ENCODE results near the gene MBTD1. TPM values are rescaled to one million over a fixed set of nuclear protein-coding genes. Genes with fewer than 3 reads are reported as not detected.
"Not testable (repeated sequence)": the region's sequence is repeated elsewhere in the genome, so short reads cannot be mapped to it uniquely, and the experiment has no call there.

MBTD1 gene
- 10 to 100 TPM in 5 of 6 donors, 1 to 10 TPM in 1; 9.6 to 37.7 (median 14.1) TPM for total RNA-seq

DNA sequence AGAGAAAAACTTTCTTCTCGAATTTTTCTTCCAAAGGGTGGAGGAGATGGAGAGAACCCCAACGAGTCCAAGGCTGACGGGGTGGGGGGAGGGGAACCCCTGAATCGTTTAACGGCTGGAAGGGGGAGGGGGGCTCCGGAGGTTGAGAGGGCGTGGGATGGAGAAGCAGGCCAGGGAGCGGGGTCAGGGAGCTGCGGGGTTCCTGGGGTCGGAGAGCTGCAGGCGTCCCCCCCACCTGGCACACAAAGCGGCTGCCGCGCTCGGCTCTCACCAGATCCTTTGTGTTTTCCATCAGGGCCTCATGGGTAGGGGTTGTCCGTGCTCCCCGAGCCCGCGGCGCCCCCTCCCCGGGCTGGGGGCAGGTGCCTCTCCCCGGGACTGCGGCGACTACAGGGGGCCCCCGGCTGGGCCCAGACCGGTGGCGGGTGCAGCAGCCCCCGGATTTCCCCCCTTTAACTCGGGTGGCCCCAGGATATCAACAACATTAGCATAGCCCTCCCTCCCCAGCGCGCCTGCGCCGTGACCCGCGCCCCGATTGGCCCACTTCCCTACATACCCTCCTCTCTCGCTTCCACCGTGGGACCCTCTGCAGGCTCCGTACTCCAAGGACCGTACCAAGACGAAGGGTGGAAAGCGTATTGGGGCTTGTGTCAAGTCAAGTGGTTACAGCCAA lies at the start of gene MBTD1:
Gene MBTD1 (minus strand): TSS at position 486 of the 673 bp plus-strand sequence. CDS start 34,888 bp downstream, outside the sequence.
- Histone ChIP-seq H3K27ac (peak within 1 kb of the TSS; percentile 91 to 99 (median 98)), H3K36me3 (peaks cover 0 to 21% (median under 1%) of the 10 kb centered on the region in 4 donors), H3K9me3 (no peaks in the 10 kb centered on the region), H3K4me1 (peaks cover 25 to 60% (median 47%) of the 10 kb centered on the region in 4 donors), H3K27me3 (no peaks in the 10 kb centered on the region), H3K4me3 (peak within 1 kb of the TSS; percentile 81 to 100 (median 92))
- TF ChIP-seq POLR2AphosphoS5 (IDR thresholded peaks at IDR 0.05), result peak in 1 of 2 donors; percentile 87
- TF ChIP-seq EP300 (IDR thresholded peaks at IDR 0.05), result no peak
- no peak for TF ChIP-seq CTCF (IDR thresholded peaks at IDR 0.05)
- TF ChIP-seq POLR2A (IDR thresholded peaks at IDR 0.05), result peak in 1 of 4 donors; percentile 23
- WGBS, 2 donors, result 1 to 2% methylated on average over 24 to 40 of the region's 42 CpGs
- peak; percentile 95 to 99 for DNase-seq
- peak; percentile 94 to 98 for ATAC-seq (ENCODE audit: low FRiP score in 2 of 2)

DNA sequence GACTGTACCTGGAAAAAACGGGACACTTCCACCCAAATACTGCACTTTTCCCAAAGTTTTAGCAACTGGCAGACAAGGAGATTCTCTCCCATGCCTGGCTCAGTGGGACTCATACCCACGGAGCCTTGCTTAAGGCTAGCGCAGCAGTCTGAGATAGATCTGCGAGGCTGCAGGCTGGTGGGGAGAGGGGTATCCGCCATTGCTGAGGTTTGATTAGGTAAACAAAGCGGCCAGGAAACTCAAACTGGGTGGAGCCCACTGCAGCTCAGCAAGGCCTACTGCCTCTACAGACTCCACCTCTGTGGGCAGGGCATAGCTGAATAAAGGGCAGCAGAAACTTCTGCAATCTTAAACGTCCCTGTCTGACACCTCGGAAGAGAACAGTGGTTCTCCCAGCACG lies 45.3 kb upstream of the MBTD1 start:
- H3K36me3 ChIP-seq, result no peaks in the 10 kb centered on the region
- H3K4me3 ChIP-seq, result no peak overlapping the region
- 90 to 91% methylated on average over 6 to 9 of the region's 9 CpGs for WGBS, 2 donors
- TF ChIP-seq POLR2AphosphoS5 (IDR thresholded peaks at IDR 0.05) (no peak), CTCF (IDR thresholded peaks at IDR 0.05) (no peak), EP300 (IDR thresholded peaks at IDR 0.05) (no peak), POLR2A (IDR thresholded peaks at IDR 0.05) (no peak)
- no peaks in the 10 kb centered on the region for H3K27me3 ChIP-seq
- no peaks in the 10 kb centered on the region for H3K4me1 ChIP-seq
- no peak overlapping the region for H3K27ac ChIP-seq
- H3K9me3 ChIP-seq, result no peaks in the 10 kb centered on the region
- no peak for DNase-seq
- no peak for ATAC-seq (ENCODE audit: low FRiP score in 2 of 2)

DNA sequence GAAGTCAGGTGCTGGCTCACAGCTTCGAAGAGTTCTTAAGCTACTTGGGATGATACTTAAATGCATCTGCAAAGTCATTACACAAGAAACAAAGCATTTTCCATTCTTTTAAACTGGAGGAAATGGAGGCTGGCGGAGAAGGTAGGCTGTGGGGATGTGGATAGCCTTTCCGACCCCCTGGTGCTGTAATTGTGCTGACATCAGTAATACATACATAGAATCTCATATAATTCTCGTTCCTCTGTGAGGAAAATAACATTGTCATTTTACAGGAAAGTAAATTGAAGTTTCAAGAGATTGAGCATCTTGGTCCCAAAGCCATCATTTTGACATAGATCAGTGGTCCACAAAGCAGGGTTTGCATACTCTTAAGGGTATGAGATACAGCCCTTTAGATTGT lies 40.0 kb upstream of the MBTD1 start:
- Histone ChIP-seq H3K4me3 (no peak overlapping the region), H3K4me1 (no peaks in the 10 kb centered on the region), H3K36me3 (peaks cover 0 to 22% (median 4%) of the 10 kb centered on the region in 4 donors), H3K27me3 (no peaks in the 10 kb centered on the region), H3K27ac (no peak overlapping the region), H3K9me3 (no peaks in the 10 kb centered on the region)
- TF ChIP-seq CTCF (IDR thresholded peaks at IDR 0.05), result no peak
- TF ChIP-seq EP300 (IDR thresholded peaks at IDR 0.05), result no peak
- TF ChIP-seq POLR2AphosphoS5 (IDR thresholded peaks at IDR 0.05), result no peak
- no peak for TF ChIP-seq POLR2A (IDR thresholded peaks at IDR 0.05)
- DNase-seq (no peak), ATAC-seq (ENCODE audit: low FRiP score in 2 of 2) (no peak)
- WGBS, 2 donors, result 94 to 97% methylated on average over 4 of the region's 4 CpGs

DNA sequence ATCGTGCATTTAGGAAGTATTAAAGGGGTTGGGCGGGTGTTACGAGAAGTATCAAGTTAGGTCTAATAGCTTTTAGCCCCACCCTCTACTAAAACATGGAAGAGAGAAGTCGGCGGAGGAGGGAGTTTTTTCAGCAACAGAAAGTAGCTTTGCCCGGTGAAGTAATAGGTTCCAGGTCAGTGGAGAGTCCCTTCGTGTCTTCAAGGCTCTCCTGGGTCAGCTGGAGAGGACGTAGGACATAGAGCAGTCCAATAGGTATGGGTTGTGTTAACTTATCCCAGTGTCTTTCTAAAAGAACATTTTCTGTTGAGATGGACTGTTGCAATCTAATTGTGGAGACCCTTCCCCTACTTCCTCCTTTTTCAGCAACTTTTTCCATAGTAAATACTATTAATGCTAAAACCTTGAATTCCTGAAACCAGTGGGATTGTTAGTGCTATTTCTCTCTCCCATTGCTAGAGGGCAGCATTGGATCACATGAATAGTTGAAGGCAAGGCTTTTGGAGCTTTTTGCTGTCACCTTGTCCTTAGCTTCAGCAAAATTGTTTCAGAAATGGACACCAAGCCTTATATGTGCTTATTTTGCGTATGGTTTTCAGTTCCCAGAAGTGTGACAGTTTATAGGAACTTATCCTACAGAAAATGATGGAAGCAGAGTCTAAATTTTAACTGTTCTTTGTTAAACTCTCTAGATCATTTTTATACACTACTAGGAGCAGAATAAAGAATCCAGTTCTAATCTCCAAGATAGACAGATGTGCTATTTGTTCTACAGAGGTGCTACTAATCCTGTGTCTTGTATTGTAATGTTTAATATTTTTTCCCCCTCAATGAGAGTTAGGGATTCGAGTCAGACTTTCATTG lies 38.9 kb upstream of the MBTD1 start:
- WGBS, 2 donors, result 70 to 79% methylated on average over 10 of the region's 10 CpGs
- DNase-seq, result no peak
- H3K27ac ChIP-seq, result no peak overlapping the region

DNA sequence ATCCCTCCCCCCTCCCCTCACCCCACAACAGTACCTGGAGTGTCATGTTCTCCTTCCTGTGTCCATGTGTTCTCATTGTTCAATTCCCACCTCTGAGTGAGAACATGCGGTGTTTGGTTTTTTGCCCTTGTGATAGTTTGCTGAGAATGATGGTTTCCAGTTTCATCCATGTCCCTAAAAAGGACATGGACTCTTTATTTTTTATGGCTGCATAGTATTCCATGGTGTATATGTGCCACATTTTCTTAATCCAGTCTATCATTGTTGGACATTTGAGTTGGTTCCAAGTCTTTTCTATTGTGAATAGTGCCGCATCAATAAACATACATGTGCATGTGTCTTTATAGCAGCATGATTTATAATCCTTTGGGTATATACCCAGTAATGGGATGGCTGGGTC lies 34.5 kb upstream of the MBTD1 start:
- 93 to 100% methylated on average over 2 of the region's 2 CpGs for WGBS, 2 donors
- H3K4me1 ChIP-seq; DNase-seq; H3K9me3 ChIP-seq; H3K27ac ChIP-seq; H3K4me3 ChIP-seq; H3K27me3 ChIP-seq; ATAC-seq (ENCODE audit: low FRiP score in 2 of 2): not testable (repeated sequence)
- peaks cover 7 to 70% (median 21%) of the 10 kb centered on the region in 4 donors for H3K36me3 ChIP-seq

More for the DNA sequence above, 38.9 kb upstream of the MBTD1 start:
- Histone ChIP-seq H3K4me1 (no peaks in the 10 kb centered on the region), H3K36me3 (peaks cover 0 to 30% (median 6%) of the 10 kb centered on the region in 4 donors), H3K27me3 (no peaks in the 10 kb centered on the region), H3K9me3 (no peaks in the 10 kb centered on the region), H3K4me3 (no peak overlapping the region)
- TF ChIP-seq CTCF (IDR thresholded peaks at IDR 0.05) (peak in 3 of 6 experiments; percentile 27 to 52 (median 41)), POLR2A (IDR thresholded peaks at IDR 0.05) (no peak)
- ATAC-seq (ENCODE audit: low FRiP score in 2 of 2), result peak in 1 of 2 donors; percentile 56

Measured in upper lobe of left lung (tissue), 6 donors.